Neural crest cell (in vitro differentiated cells): ENCODE measurements around the gene SH2D3C. TPM values are rescaled to one million over a fixed set of nuclear protein-coding genes. Genes with fewer than 3 reads are reported as not detected.
A peak's percentile ranks its signal among the peaks of the same experiment; 100 is the strongest.

Source experiments
- DNase-seq: peaks from one replicate; pipeline ENCODE4 v3.0.0; 2021; ENCODE audit warnings: low read depth, mixed read lengths, low spot score
- H3K27ac Mint-ChIP-seq: one replicate; pipeline ENCODE4 v1.8.0; 2021; ENCODE audit warnings: mild to moderate bottlenecking, mixed read lengths; ENCODE audit not compliant: unreplicated experiment
- H3K27me3 Mint-ChIP-seq: 2 replicates; pipeline ENCODE4 v1.8.0; 2021; ENCODE audit warnings: low read depth, mild to moderate bottlenecking, mixed read lengths
- H3K36me3 Mint-ChIP-seq: 2 replicates; pipeline ENCODE4 v1.8.0; 2021; ENCODE audit warnings: low read depth, mild to moderate bottlenecking, mixed read lengths
- H3K4me1 Mint-ChIP-seq: 2 replicates; pipeline ENCODE4 v1.8.0; 2021; ENCODE audit warnings: mixed read lengths
- H3K4me3 Mint-ChIP-seq: one replicate; pipeline ENCODE4 v1.8.0; 2021; ENCODE audit warnings: mild to moderate bottlenecking, mixed read lengths
- H3K9me3 Mint-ChIP-seq: 2 replicates; pipeline ENCODE4 v1.8.0; 2021; ENCODE audit warnings: mixed read lengths
- microRNA-seq: library from miRNA; unstranded; fragments of <30 nt; microRNA quantifications from one replicate; pipeline ENCODE4, GENCODE V29; 2020
- total RNA-seq: library from RNA; stranded (reverse); gene quantifications from 2 replicates; pipeline ENCODE4 v1.2.1, GENCODE V29; 2021
- TF ChIP-seq, protein P1 (sequence below): fragments of 200-600 bp; sonication (generic); conservative IDR thresholded peaks from 2 replicates; pipeline ENCODE4 v1.5.0; 2021; ENCODE audit warnings: antibody characterized with exemption, mild to moderate bottlenecking

SH2D3C gene
- total RNA-seq, 1 donor from 2014 or later, result 7.2 TPM

GRCh38 chr9:127693143-127693542 lies 85.3 kb downstream of the SH2D3C start:
- DNase-seq, result no peak
- Mint-ChIP-seq H3K36me3 (peaks cover 8% of the 10 kb centered on the region), H3K27me3 (no peaks in the 10 kb centered on the region), H3K4me3 (no peak overlapping the region), H3K27ac (no peak overlapping the region), H3K4me1 (peaks cover 11% of the 10 kb centered on the region), H3K9me3 (no peaks in the 10 kb centered on the region)
- TF ChIP-seq, protein P1, sequence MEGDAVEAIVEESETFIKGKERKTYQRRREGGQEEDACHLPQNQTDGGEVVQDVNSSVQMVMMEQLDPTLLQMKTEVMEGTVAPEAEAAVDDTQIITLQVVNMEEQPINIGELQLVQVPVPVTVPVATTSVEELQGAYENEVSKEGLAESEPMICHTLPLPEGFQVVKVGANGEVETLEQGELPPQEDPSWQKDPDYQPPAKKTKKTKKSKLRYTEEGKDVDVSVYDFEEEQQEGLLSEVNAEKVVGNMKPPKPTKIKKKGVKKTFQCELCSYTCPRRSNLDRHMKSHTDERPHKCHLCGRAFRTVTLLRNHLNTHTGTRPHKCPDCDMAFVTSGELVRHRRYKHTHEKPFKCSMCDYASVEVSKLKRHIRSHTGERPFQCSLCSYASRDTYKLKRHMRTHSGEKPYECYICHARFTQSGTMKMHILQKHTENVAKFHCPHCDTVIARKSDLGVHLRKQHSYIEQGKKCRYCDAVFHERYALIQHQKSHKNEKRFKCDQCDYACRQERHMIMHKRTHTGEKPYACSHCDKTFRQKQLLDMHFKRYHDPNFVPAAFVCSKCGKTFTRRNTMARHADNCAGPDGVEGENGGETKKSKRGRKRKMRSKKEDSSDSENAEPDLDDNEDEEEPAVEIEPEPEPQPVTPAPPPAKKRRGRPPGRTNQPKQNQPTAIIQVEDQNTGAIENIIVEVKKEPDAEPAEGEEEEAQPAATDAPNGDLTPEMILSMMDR, result no peak

DNA sequence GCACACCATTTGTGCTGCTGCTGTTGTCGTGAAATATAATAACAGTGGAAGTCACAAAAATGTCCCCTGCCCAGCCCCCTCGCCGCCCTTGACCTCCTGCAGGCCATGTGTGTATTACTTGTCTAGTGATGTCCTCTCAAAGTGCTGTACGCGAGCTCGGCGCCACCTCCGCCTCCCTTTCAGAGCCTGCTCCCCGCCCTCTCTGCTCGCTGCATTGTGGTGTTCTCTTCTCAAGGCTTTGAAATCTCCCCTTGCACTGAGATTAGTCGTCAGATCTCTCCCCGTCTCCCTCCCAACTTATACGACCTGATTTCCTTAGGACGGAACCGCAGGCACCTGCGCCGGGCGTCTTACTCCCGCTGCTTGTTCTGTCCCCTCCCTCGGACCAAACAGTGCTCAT lies 86.4 kb downstream of the SH2D3C start:
- no peaks in the 10 kb centered on the region for H3K27me3 Mint-ChIP-seq
- H3K27ac Mint-ChIP-seq, result peak overlapping the region; percentile 79
- H3K4me3 Mint-ChIP-seq, result no peak overlapping the region
- no peaks in the 10 kb centered on the region for H3K9me3 Mint-ChIP-seq
- H3K4me1 Mint-ChIP-seq, result peaks cover 7% of the 10 kb centered on the region
- TF ChIP-seq, protein P1, result no peak
- peaks cover 8% of the 10 kb centered on the region for H3K36me3 Mint-ChIP-seq
- DNase-seq, result no peak

DNA sequence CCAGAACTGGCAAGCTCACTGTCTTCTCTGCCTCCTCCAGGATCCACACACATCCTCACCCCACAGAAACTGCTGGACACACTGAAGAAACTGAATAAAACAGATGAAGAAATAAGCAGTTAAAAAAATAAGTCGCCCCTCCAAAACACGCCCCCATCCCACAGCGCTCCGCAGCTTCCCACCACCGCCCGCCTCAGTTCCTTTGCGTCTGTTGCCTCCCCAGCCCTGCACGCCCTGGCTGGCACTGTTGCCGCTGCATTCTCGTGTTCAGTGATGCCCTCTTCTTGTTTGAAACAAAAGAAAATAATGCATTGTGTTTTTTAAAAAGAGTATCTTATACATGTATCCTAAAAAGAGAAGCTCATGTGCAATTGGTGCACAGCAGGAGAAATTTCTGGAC lies 87.7 kb downstream of the SH2D3C start:
- H3K4me3 Mint-ChIP-seq, result no peak overlapping the region
- H3K9me3 Mint-ChIP-seq, result no peaks in the 10 kb centered on the region
- TF ChIP-seq, protein P1, result no peak
- no peaks in the 10 kb centered on the region for H3K27me3 Mint-ChIP-seq
- peaks cover 8% of the 10 kb centered on the region for H3K36me3 Mint-ChIP-seq
- no peak for DNase-seq
- no peak overlapping the region for H3K27ac Mint-ChIP-seq
- H3K4me1 Mint-ChIP-seq, result peaks cover 7% of the 10 kb centered on the region

DNA sequence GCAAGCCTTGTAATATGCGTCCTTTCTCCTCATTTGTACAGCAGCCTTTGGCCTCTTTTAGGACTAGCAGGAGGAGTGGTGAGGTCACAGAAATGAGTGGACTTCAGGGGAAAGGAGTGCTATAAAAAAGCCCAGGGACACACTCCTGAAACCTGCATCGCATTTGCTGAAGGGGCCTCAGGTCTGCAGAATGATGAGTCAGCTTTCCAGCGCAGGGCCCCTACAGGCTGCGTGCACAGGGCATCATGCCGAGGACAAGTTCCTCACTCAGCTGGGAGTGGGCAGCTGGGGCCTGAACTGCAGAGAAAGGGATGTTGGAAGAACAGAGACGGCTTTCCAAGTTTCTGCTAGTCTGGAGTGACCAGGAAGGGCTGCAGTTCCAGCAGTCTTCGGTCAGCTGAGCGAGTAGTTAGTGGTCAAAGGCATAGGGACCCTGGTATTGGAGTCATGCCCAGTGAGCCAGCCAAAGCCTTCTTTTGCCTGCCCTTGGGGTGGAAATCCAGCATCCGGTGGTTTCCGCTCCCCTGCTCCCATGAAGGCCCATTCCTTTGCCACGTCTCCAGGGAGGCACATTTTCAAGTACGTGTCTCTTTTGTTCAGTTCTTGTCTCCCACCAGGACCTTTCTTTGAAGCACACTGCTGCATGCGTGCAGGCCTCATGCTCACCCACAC lies 89.0 kb downstream of the SH2D3C start:
- Mint-ChIP-seq H3K36me3 (peaks cover 10% of the 10 kb centered on the region), H3K9me3 (no peaks in the 10 kb centered on the region), H3K4me3 (no peak overlapping the region), H3K27ac (peak overlapping the region; percentile 83), H3K4me1 (peaks cover 7% of the 10 kb centered on the region), H3K27me3 (no peaks in the 10 kb centered on the region)
- DNase-seq, result no peak
- TF ChIP-seq, protein P1, result no peak

Small RNAs within 50 kb of the gene (microRNA-seq; reads per million reads assigned to microRNA genes)
- gene MIR2861, result not detected
- not detected for gene MIR3960

Other genes starting within 250 kb of the SH2D3C start
- gene STXBP1, start 166.4 kb downstream of the SH2D3C start, total RNA-seq, result 53.3 and 56.1 TPM in 2 replicates
- 0.16 TPM in 1 of 2 replicates, not detected in the other for gene CFAP157, start 71.7 kb downstream of the SH2D3C start, total RNA-seq
- gene PTRH1, start 63.0 kb downstream of the SH2D3C start, total RNA-seq, result 7.2 and 9.8 TPM in 2 replicates
- gene TTC16, start 62.6 kb downstream of the SH2D3C start, total RNA-seq, result not detected in 2 replicates
- gene TOR2A, start 43.4 kb downstream of the SH2D3C start, total RNA-seq, result 25.7 and 27.4 TPM in 2 replicates
- gene CDK9, start 7.4 kb upstream of the SH2D3C start, total RNA-seq, result 77.0 and 84.8 TPM in 2 replicates
- 64.6 and 69.9 TPM in 2 replicates for gene FPGS, start 24.2 kb upstream of the SH2D3C start, total RNA-seq
- 2.6 and 3.3 TPM in 2 replicates for gene ENG, start 76.0 kb upstream of the SH2D3C start, total RNA-seq
- gene AK1, start 99.0 kb upstream of the SH2D3C start, total RNA-seq, result 39.6 and 45.5 TPM in 2 replicates
- 25.4 and 27.4 TPM in 2 replicates for gene ST6GALNAC6, start 120.9 kb upstream of the SH2D3C start, total RNA-seq
- 12.6 and 14.5 TPM in 2 replicates for gene ST6GALNAC4, start 138.4 kb upstream of the SH2D3C start, total RNA-seq
- gene PIP5KL1, start 152.1 kb upstream of the SH2D3C start, total RNA-seq, result 2.6 and 3.4 TPM in 2 replicates
- gene DPM2, start 159.2 kb upstream of the SH2D3C start, total RNA-seq, result 52.2 and 59.1 TPM in 2 replicates
- 53.5 and 71.1 TPM in 2 replicates for gene EEIG1, start 202.3 kb upstream of the SH2D3C start, total RNA-seq